ENCODE data around the gene RNF115.
"Not testable (repeated sequence)": the region's sequence is repeated elsewhere in the genome, so short reads cannot be mapped to it uniquely, and the experiment has no call there.

DNA sequence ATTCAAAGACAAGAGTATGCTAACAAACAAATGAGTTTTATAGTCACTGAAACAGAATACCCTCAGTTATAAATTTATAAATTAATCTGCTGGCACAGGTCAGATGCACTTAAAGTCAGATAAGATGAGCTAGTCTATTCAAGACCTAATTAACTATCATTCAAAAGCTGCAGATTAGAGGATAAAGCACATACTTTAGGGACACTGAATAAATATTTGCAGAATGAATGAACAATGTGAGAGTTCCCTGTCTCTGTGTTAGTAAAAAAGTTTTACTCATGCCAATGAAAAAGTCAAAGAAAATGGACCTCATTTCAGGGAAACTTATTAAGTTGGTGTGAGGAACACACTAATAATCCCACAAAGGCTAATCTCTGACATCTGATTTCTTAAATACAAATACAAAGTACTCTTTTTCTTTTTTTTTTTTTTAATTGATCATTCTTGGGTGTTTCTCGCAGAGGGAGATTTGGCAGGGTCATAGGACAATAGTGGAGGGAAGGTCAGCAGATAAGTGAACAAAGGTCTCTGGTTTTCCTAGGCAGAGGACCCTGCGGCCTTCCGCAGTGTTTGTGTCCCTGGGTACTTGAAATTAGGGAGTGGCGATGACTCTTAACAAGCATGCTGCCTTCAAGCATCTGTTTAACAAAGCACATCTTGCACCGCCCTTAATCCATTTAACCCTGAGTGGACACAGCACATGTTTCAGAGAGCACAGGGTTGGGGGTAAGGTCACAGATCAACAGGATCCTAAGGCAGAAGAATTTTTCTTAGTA lies 58.1 kb downstream of the RNF115 start:
- TF ChIP-seq, protein P1, sequence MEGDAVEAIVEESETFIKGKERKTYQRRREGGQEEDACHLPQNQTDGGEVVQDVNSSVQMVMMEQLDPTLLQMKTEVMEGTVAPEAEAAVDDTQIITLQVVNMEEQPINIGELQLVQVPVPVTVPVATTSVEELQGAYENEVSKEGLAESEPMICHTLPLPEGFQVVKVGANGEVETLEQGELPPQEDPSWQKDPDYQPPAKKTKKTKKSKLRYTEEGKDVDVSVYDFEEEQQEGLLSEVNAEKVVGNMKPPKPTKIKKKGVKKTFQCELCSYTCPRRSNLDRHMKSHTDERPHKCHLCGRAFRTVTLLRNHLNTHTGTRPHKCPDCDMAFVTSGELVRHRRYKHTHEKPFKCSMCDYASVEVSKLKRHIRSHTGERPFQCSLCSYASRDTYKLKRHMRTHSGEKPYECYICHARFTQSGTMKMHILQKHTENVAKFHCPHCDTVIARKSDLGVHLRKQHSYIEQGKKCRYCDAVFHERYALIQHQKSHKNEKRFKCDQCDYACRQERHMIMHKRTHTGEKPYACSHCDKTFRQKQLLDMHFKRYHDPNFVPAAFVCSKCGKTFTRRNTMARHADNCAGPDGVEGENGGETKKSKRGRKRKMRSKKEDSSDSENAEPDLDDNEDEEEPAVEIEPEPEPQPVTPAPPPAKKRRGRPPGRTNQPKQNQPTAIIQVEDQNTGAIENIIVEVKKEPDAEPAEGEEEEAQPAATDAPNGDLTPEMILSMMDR (IDR thresholded peaks at IDR 0.05; ENCODE audit: insufficient read depth, low read length), result not testable (repeated sequence)
- not testable (repeated sequence) for TF ChIP-seq POLR2AphosphoS5 (IDR thresholded peaks at IDR 0.05; ENCODE audit: low read depth); REST (IDR thresholded peaks at IDR 0.05; ENCODE audit: insufficient replicate concordance, low read depth); SPI1 (IDR thresholded peaks at IDR 0.05; ENCODE audit: borderline replicate concordance, low read depth); GABPA (IDR thresholded peaks at IDR 0.05; ENCODE audit: low read depth)

All from HL-60 (cell line).